Lower leg skin (tissue), 3 donors: Measurements from ENCODE around the gene WDR4.

Experiments
- CTCF ChIP-seq, 3 donors: fragments of 450-650 bp; IDR thresholded peaks; one replicate each; pipeline ENCODE4 v1.5.1; 2016; ENCODE audit warnings: antibody characterized with exemption in 3 of 3, mild to moderate bottlenecking in 3 of 3, moderate library complexity in 2 of 3
- POLR2A ChIP-seq, 2 donors: fragments of 450-650 bp; IDR thresholded peaks; one replicate each; pipeline ENCODE4 v1.6.1; 2016 to 2017; ENCODE audit warnings: antibody characterized with exemption in 2 of 2, mild to moderate bottlenecking in 1 of 2, moderate library complexity in 1 of 2

GRCh38 chr21:42855937-42856335 is 23.4 kb downstream of the WDR4 start:
- no peak for TF ChIP-seq CTCF (IDR thresholded peaks at IDR 0.05)
- no peak for TF ChIP-seq POLR2A (IDR thresholded peaks at IDR 0.05)
